Left cardiac atrium (tissue), 4 donors: ENCODE data around the gene LYG1. TPM values are rescaled to one million over a fixed set of nuclear protein-coding genes. Genes with fewer than 3 reads are reported as not detected.
A peak's percentile ranks its signal among the peaks of the same experiment; 100 is the strongest.
"Not testable (repeated sequence)": the region's sequence is repeated elsewhere in the genome, so short reads cannot be mapped to it uniquely, and the experiment has no call there.

Source experiments
- ATAC-seq, 2 donors: fragments of 200-7000 bp; cut with Tn5 transposase; one replicate each; pipeline ENCODE4 v1.9.1; 2020; ENCODE audit warnings: mild to moderate bottlenecking in 2 of 2, moderate library complexity in 2 of 2
- DNase-seq: peaks from one replicate; pipeline ENCODE4 v3.0.0-alpha.2; 2020
- intact Hi-C, 2 donors: fragments of 100-400 bp; cut with DNase I; formaldehyde crosslinking; loops; one replicate each; pipeline versions ENCODE4 v1.14.1 to v1.15.1; 2022 to 2023
- total RNA-seq, 2 donors: library from RNA; stranded (reverse); fragmentation: NEBNext Ultra II Directional; extraction: Animal tissue kit (Norgen Biotek cat#: 25700); gene quantifications; one replicate each; pipeline ENCODE4 v1.2.1, GENCODE V29; 2021
- donor health status: DM: no; HTN: yes; CAD: no.
- donor health status: DM: no; HTN: yes; CAD: no; lungs with severe emphysema.
- donor health status: DM: yes; HTN: yes; CAD: no.
- donor health status: Dilated cardiomyopathy.

The LYG1 gene
- total RNA-seq, 2 donors from 2014 or later = 0.47 to 0.65 TPM

DNA sequence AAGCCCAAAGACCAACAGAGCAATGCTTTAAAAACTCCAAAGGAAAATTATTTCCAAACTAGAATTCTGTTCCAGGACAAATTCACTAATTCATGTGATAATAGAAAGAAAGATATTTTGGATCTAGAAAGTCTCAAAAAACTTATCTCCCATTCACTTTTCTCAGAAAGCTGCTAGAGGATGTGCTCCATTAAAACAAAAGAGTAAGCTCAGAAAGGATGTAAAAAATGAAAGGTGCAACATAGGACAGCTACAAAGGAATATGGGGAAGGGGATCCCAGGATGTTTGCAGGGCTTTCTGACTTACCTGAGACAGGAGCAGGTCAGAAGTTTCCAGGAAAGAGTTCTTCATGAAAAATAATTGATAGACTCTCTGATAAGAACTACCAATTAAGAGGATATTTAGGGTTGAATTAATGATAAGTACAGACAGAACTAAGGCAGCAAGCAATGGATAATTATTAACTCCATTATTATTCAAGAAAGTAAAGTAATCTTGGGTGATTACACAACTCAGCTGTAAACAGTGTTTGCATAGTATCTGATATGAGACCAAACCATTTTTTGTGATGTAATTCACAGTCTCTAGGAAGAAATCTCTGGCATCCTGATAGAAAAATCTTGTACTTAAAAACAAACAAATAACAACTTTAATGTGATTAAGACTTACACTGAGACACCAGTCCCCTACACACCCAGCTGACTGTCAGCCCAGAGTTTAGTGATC is 20.9 kb downstream of the LYG1 start:
- no peak for ATAC-seq
- intact Hi-C loops = no loop called here
- no peak for DNase-seq

DNA sequence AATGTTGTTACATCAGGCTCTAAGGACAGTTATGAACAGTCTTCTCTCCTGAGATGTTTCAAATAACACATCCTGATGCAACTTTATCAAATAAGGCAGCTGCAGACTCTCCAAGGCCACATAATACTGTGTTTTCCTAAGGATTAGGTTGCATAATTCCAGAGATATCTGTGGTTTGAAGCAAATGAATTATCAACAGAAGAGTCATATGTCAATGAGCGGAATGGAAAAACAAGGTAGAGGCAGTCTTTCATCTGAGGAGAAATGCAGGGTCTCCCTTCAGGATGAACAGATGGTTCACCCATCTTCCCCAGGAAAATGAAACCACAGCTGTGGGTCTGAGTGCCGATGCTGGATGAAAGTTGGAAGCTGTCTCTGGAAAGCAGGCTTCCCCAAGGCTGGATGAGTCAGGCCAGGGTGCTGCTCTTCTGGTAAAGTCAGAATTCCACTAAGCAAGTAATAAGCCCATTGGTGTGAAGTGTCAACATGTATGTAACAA is 22.2 kb downstream of the LYG1 start:
- intact Hi-C loops = no loop called here
- ATAC-seq (no peak), DNase-seq (no peak)

DNA sequence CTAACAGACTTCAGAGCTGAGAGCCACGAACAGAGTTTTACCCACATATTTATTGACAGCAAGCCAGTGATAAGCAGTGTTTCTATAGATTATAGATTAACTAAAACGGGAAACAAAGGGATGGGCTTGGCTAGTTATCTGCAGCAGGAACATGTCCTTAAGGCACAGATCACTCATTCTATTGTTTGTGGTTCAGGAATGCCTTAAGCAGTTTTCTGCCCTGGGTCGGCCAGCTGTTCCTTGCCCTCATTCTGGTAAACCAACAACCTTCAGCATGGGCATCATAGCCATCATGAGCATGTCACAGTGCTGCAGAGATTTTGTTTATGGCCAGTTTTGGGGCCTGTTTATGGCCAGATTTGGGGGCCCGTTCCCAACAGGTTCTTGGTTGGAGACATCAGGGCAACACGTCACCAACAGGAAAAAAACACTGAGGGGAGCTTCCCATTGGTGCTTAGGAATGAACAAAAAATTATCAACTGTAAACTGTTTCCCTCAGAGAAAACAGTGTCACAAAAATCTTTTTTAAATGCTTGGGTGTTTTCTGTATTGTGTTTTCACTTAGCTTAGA is 22.7 kb downstream of the LYG1 start:
- ATAC-seq, intact Hi-C loops, DNase-seq: not testable (repeated sequence)

DNA sequence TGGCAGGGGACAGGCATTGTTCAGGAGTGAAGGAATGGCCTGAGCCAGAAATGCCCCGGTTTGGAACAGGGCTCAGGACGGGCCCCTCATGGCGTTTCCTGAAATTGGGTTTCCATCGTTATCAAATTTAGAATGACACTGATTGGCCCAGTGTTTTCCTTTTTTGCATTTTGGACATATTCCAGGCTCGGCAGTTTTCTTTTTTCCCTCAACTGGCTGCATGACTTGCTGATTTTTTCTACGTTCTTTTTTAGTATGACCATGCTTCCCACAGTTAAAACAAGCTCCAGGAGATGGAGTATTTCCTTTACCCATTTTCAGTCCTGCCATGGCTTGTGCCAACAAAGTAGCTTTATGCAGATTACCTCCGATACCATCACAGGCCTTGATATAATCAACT is 25.1 kb downstream of the LYG1 start:
- DNase-seq = no peak
- intact Hi-C loops = no loop called here

DNA sequence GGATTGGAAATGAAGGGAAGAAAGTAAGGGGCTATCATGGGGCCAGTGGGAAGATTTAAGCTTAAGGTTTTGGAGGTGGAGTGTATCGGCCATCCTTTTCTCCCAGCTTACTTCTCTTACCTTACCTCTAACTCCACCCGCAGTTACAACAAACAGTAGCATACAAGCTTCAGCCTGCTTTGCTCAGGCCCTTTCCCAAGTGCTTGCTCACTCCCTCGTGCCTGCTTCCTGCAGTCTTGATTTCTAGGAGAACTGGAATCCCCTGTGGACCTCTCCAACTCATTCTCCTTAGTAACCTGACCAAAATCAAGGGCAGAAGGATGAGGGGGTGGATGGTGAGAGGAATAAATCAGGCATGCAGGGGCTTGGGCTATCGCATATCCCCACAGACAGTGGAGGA is 39.8 kb downstream of the LYG1 start:
- ATAC-seq = no peak
- DNase-seq = no peak
- intact Hi-C loops = no loop called here

More for the DNA sequence above, 25.1 kb downstream of the LYG1 start:
- no peak for ATAC-seq

DNA sequence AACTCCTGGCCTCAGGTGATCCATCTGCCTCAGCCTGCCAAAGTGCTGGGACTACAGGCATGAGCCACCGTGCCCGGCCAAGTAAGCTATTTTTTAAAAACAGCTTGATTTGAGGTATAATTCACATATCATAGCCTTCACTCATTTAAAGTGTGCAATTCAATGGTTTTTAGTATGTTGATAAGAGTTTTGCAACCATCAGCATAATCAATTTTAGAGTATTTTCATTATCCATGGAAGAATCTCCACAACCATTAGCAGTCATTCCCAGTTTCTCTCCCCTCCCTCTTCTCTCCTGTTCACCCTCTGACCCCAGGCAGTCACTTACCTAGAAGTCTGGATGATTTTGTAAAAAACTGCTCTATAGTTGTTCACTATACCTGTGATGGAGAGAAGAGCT is 40.8 kb downstream of the LYG1 start:
- intact Hi-C loops = no loop called here
- ATAC-seq = no peak

DNA sequence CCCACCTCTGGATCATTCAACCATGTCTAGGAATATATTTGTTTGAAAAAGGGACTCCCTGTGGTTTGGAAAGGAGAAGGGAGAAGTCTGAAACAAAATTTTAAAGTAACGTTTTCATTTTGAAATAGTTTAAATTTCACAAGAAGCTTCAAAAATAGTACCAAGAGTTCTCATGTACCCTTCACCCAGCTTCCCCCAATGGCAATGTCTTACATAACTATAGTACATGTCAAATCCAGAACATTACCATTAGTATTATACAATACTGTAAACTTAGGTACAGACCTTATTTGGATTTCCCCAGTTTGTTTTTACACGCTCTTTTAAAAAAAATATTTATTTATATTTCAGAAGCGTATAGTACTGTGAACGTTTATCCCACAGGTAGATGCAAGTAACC is 41.5 kb downstream of the LYG1 start:
- ATAC-seq (no peak), DNase-seq (no peak)
- intact Hi-C loops = no loop called here

More for the DNA sequence above, 40.8 kb downstream of the LYG1 start:
- no peak for DNase-seq

DNA sequence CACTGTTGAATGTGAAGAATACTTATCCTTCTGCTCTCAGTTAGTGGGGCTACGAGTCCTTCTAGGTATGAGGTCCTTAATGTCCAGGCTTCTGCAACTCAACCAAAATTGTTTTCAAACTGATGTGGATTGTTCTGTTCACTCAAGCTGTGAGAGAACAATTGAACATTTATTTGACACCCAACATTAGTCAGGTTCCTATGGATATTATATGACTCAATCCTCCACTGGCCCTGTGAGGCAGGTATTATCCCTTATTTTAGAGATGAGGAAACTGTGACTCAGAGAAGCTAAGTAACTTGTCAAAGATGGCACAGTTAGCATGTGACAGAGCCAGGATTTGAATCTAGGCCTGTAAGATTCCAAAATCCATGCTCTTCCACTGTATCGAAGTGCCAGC is 44.3 kb downstream of the LYG1 start:
- no peak for DNase-seq
- ATAC-seq = no peak
- intact Hi-C loops = no loop called here

DNA sequence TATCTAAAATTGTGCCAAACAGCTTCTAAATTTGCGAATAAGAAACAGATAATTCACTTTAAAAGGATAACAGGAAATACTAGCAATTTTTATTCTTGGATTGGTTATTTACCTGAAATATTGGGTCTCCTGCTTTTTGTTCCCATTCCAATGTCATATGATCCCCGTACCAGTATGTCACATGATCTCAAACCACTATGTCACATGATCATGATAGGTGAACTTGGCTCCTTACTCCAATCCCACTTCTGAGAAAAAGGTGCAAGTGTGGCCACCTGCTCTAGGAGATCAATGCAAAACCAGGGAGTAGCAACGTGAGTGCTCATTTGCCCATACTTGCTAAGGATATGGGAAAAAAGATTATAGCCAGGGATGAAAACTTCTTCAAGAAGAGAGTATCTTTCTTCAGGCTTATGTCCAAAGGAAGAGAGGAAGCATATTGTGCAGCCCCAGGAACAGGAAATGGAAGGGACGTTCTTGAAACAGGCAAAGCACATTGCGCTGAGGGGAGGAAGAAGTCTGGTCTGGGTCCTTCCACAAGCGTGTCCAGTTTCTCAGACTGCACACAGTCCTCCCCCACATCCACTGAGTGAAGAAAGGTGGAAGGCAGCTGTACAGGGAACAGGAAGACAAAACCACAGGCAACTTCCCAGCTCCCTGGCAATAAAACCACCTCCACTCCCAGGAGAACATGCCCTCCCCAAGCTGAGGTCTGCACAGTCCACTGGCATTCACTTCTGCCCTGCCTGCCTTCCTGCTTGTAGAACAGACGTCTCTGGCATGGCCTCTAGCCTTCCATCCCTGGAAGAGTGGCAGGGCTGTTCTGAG is 45.3 kb downstream of the LYG1 start, which contains the start of gene LYG2:
Gene LYG2, minus strand, starts transcription at position 176 of the 828 bp plus-strand sequence. CDS start 1,406 bp downstream, outside the sequence.
- intact Hi-C loops = no loop called here
- DNase-seq (no peak), ATAC-seq (no peak)

DNA sequence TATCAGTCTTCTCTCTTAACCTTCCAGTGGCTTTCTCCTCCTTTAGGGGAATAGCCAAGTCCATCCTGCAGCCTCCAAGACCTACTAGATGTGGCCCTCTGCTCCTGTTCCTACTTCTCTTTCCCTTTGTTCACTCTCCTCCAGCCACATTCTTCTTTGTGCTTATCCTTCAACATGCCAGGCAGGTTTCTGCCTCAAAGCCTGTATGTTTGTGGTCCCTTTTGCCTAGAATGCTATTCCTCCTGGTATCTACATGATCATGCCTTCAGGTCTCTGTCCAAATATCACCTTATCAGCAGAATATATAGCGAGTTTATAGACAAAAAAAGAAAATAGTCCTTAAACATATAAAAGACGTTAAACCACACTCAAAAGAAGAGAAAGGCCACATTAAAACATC is 51.0 kb downstream of the LYG1 start:
- no peak for ATAC-seq
- intact Hi-C loops = no loop called here
- no peak for DNase-seq

DNA sequence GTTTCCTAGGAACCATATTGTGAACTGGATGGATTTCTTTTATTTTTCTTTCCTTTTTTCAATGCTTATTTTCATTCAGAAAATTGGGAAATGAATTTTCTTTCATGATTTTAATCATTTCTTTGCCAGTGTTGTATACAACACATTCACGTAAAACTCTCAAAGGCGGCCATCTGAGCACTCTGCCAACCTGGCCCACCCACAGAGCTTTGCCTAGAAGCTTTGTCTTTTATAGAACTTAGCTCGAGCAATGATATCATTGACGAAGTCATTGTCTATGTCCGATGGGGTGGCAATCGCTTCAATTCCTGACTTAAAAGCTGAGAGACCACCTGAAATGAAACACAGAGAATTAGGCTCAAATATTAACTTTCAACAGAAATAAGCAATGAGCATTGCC is 58.8 kb downstream of the LYG1 start:
- DNase-seq (no peak), ATAC-seq (no peak)
- intact Hi-C loops = no loop called here

DNA sequence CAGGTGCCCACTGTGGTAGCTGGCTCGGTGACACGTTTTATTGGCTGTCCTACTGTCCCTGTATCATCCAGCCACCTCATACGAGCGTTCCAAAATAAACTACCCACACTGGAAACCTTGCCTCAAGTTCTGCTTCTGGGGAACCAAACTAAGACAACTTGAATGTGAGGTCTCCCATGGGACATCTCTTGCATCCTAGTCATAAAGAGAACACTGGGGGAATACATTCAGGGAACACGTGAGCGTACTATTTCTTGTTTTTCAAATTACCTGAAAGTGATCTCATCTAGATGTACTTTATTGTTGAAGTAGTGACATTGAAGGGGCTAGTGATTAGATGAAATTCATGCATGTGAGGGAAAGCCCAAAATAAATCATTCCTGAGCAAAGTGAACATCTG is 60.6 kb downstream of the LYG1 start:
- ATAC-seq (no peak), DNase-seq (no peak)
- intact Hi-C loops = no loop called here

DNA sequence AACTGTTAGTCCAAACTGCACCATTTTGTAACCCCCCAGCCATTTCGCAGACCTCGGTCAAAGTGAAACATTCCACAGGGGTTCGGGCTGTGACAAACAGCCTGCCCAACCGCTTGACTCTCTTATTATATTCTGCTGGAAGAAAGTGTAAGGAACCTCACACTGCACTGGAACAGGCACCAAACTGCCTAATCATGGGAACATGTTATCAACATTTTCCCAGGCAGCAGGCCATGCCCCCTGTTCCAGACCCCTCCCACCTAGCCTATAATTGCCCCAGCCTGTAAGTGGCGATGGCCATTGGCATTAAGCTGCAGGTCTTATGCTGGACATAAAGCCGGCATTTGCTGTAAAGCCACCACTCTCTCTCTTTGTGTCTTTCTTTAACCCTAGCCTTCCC is 62.4 kb downstream of the LYG1 start:
- peak in 1 of 2 donors; percentile 15 for ATAC-seq
- intact Hi-C loops = no loop called here
- no peak for DNase-seq

Other genes starting within 250 kb of the LYG1 start
- gene C2orf15, start 159.5 kb downstream of the LYG1 start, total RNA-seq = under 1 TPM in 1 of 2 donors, not detected in 1; 0.26 TPM
- gene TSGA10, start 146.3 kb downstream of the LYG1 start, total RNA-seq = 1 to 10 TPM; 3.6 to 4.0 TPM
- gene LIPT1, start 146.2 kb downstream of the LYG1 start, total RNA-seq = 1 to 10 TPM; 6.0 to 7.1 TPM
- 10 to 100 TPM; 16.2 to 17.6 TPM for gene MITD1, start 120.1 kb downstream of the LYG1 start, total RNA-seq
- gene MRPL30, start 120.0 kb downstream of the LYG1 start, total RNA-seq = 10 to 100 TPM; 25.4 to 25.8 TPM
- gene LYG2, start 45.5 kb downstream of the LYG1 start, total RNA-seq = not detected
- 10 to 100 TPM; 16.4 to 24.2 TPM for gene TXNDC9, start 35.1 kb upstream of the LYG1 start, total RNA-seq
- 10 to 100 TPM; 51.7 to 66.9 TPM for gene EIF5B, start 36.2 kb upstream of the LYG1 start, total RNA-seq
- 10 to 100 TPM; 31.1 to 31.4 TPM for gene REV1, start 188.8 kb upstream of the LYG1 start, total RNA-seq